ENCODE measurements around the gene TPD52L1.

- TF ChIP-seq CTCF (IDR thresholded peaks at IDR 0.05) (no peak), FOXP1 (CRISPR knock-in tag; IDR thresholded peaks at IDR 0.05; ENCODE audit: borderline replicate concordance) (no peak), NFE2L1 (CRISPR knock-in tag; IDR thresholded peaks at IDR 0.05) (no peak), FOXK1 (CRISPR knock-in tag; IDR thresholded peaks at IDR 0.05) (no peak), NR1H2 (CRISPR knock-in tag; IDR thresholded peaks at IDR 0.05) (no peak), SMAD4 (CRISPR knock-in tag; IDR thresholded peaks at IDR 0.05) (no peak), ATF3 (CRISPR knock-in tag; conservative IDR thresholded peaks at IDR 0.05) (no peak), ZNF671 (CRISPR knock-in tag; IDR thresholded peaks at IDR 0.05) (no peak), PREB (CRISPR knock-in tag; IDR thresholded peaks at IDR 0.05; ENCODE audit: borderline replicate concordance) (no peak), CREB1 (CRISPR knock-in tag; IDR thresholded peaks at IDR 0.05) (no peak), MYBL2 (CRISPR knock-in tag; IDR thresholded peaks at IDR 0.05) (no peak), ZNF416 (CRISPR knock-in tag; IDR thresholded peaks at IDR 0.05) (no peak)
These were observed 35.8 kb upstream of the TPD52L1 start for GRCh38 chr6:125117818-125118217.

All from WTC11 (cell line).